Fibroblast of the aortic adventitia (primary cell): ENCODE results near the gene SCG5. TPM values are rescaled to one million over a fixed set of nuclear protein-coding genes. Genes with fewer than 3 reads are reported as not detected.
A peak's percentile ranks its signal among the peaks of the same experiment; 100 is the strongest.

Experiments
- DNase-seq: peaks from one replicate; pipeline ENCODE4 v3.0.0-alpha.2; 2010; ENCODE audit warnings: low read depth
- H3K4me3 ChIP-seq: 2 replicates; pipeline ENCODE4 v1.5.1; 2011; ENCODE audit warnings: low read depth, mild to moderate bottlenecking, control low read depth, low read length, moderate library complexity
- CTCF ChIP-seq: IDR thresholded peaks from 2 replicates; pipeline ENCODE4 v1.5.1; 2011; ENCODE audit warnings: mild to moderate bottlenecking, low read length, control low read depth, inconsistent platforms; ENCODE audit not compliant: insufficient read depth
- total RNA-seq: library from RNA; depleted of rRNA; stranded (reverse); fragments of >200 nt; gene quantifications from 2 replicates; pipeline ENCODE4 v1.2.3, GENCODE V29; 2012; ENCODE audit warnings: low replicate concordance

SCG5 gene
- total RNA-seq, 1 donor = 11.7 TPM

GRCh38 chr15:32636908-32637567 lies 4.5 kb upstream of the SCG5 start:
- no peak overlapping the region for H3K4me3 ChIP-seq
- no peak for DNase-seq
- no peak for TF ChIP-seq CTCF

GRCh38 chr15:32637704-32638103 lies 3.8 kb upstream of the SCG5 start:
- DNase-seq = no peak
- no peak overlapping the region for H3K4me3 ChIP-seq
- no peak for TF ChIP-seq CTCF

GRCh38 chr15:32642667-32643435 lies 1.3 kb downstream of the SCG5 start:
- no peak overlapping the region for H3K4me3 ChIP-seq
- DNase-seq = no peak
- TF ChIP-seq CTCF = no peak

GRCh38 chr15:32643907-32644445 lies 2.5 kb downstream of the SCG5 start:
- DNase-seq = no peak
- H3K4me3 ChIP-seq = no peak overlapping the region
- no peak for TF ChIP-seq CTCF

- no peak for TF ChIP-seq CTCF
- H3K4me3 ChIP-seq = no peak overlapping the region
- DNase-seq = no peak
Measured at GRCh38 chr15:32646291-32646690, 4.8 kb downstream of the SCG5 start.

- H3K4me3 ChIP-seq = no peak overlapping the region
- TF ChIP-seq CTCF = peak; percentile 69
- DNase-seq = peak; percentile 67
Measured at GRCh38 chr15:32649342-32649741, 7.8 kb downstream of the SCG5 start.
